H9 (cell line): Measurements from ENCODE around the gene POP4. TPM values are rescaled to one million over a fixed set of nuclear protein-coding genes. Genes with fewer than 3 reads are reported as not detected.

Experiments used
- DNase-seq: peaks from one replicate; pipeline ENCODE4 v3.0.0-alpha.2; 2017
- H2AFZ ChIP-seq: one replicate; pipeline ENCODE4 v1.6.1; 2013; ENCODE audit warnings: mild to moderate bottlenecking, low read length, control low read depth, moderate library complexity
- H2AK5ac ChIP-seq: 2 replicates; pipeline ENCODE4 v1.6.1; 2013; ENCODE audit warnings: low read length, control low read depth, mixed read lengths; ENCODE audit not compliant: insufficient read length
- H2BK120ac ChIP-seq: one replicate; pipeline ENCODE4 v1.6.1; 2013; ENCODE audit warnings: low read depth, mild to moderate bottlenecking, low read length, control low read depth, inconsistent platforms; ENCODE audit not compliant: poor library complexity, severe bottlenecking
- H2BK12ac ChIP-seq: 2 replicates; pipeline ENCODE4 v1.6.1; 2013; ENCODE audit warnings: low read length, control low read depth, mixed read lengths, low read depth; ENCODE audit not compliant: insufficient read length
- H2BK15ac ChIP-seq: 2 replicates; pipeline ENCODE4 v1.6.1; 2013; ENCODE audit warnings: low read depth, low read length, control low read depth
- H2BK20ac ChIP-seq: one replicate; pipeline ENCODE4 v1.6.1; 2013; ENCODE audit warnings: low read depth, mild to moderate bottlenecking, low read length, control low read depth, inconsistent platforms; ENCODE audit not compliant: poor library complexity, severe bottlenecking
- H2BK5ac ChIP-seq: 2 replicates; pipeline ENCODE4 v1.6.1; 2013; ENCODE audit warnings: low read length, control low read depth, mixed read lengths; ENCODE audit not compliant: insufficient read length
- H3K14ac ChIP-seq: 2 replicates; pipeline ENCODE4 v1.6.1; 2013; ENCODE audit warnings: low read length, control low read depth; ENCODE audit not compliant: insufficient read depth
- H3K18ac ChIP-seq: 2 replicates; pipeline ENCODE4 v1.6.1; 2013; ENCODE audit warnings: low read depth, mild to moderate bottlenecking, mixed read lengths, low read length, control low read depth; ENCODE audit not compliant: insufficient read length
- H3K23ac ChIP-seq: 2 replicates; pipeline ENCODE4 v1.6.1; 2013; ENCODE audit warnings: low read length, control low read depth, mixed read lengths, low read depth; ENCODE audit not compliant: insufficient read length
- H3K23me2 ChIP-seq: 2 replicates; pipeline ENCODE4 v1.6.1; 2013; ENCODE audit warnings: low read depth, mild to moderate bottlenecking, mixed read lengths, low read length, control low read depth; ENCODE audit not compliant: insufficient read length, poor library complexity, severe bottlenecking
- H3K27ac ChIP-seq: 2 replicates; pipeline ENCODE4 v1.5.1; 2013; ENCODE audit warnings: low read length, control low read depth, mixed read lengths, low read depth; ENCODE audit not compliant: insufficient read length
- H3K27me3 ChIP-seq: 2 replicates; pipeline ENCODE4 v1.6.1; 2013; ENCODE audit warnings: low read length, control low read depth, inconsistent platforms; ENCODE audit not compliant: insufficient read depth
- H3K4ac ChIP-seq: 2 replicates; pipeline ENCODE4 v1.6.1; 2013; ENCODE audit warnings: low read depth, mild to moderate bottlenecking, control low read depth, inconsistent platforms, low read length, moderate library complexity
- H3K4me1 ChIP-seq: 2 replicates; pipeline ENCODE4 v1.6.1; 2013; ENCODE audit warnings: low read length, control low read depth, inconsistent platforms; ENCODE audit not compliant: insufficient read depth
- H3K4me2 ChIP-seq: 2 replicates; pipeline ENCODE4 v1.6.1; 2013; ENCODE audit warnings: low read length, control low read depth, mixed read lengths; ENCODE audit not compliant: insufficient read length, insufficient read depth
- H3K56ac ChIP-seq: 2 replicates; pipeline ENCODE4 v1.6.1; 2013; ENCODE audit warnings: low read depth, mild to moderate bottlenecking, mixed read lengths, low read length, control low read depth; ENCODE audit not compliant: insufficient read length
- H3K79me1 ChIP-seq: 2 replicates; pipeline ENCODE4 v1.6.1; 2013; ENCODE audit warnings: low read depth, mild to moderate bottlenecking, moderate library complexity, low read length, control low read depth, inconsistent platforms; ENCODE audit not compliant: insufficient read depth, poor library complexity, severe bottlenecking
- H3K79me2 ChIP-seq: 2 replicates; pipeline ENCODE4 v1.6.1; 2013; ENCODE audit warnings: low read length, control low read depth, inconsistent platforms; ENCODE audit not compliant: insufficient read depth
- H3K9ac ChIP-seq: 2 replicates; pipeline ENCODE4 v1.6.1; 2013; ENCODE audit warnings: low read length, control low read depth, mixed read lengths; ENCODE audit not compliant: insufficient read length; ENCODE audit errors: extremely low read depth
- H3K9me3 ChIP-seq: one replicate; pipeline ENCODE4 v1.6.1; 2013; ENCODE audit warnings: low read depth, low read length, inconsistent platforms; ENCODE audit not compliant: control insufficient read depth
- H3T11ph ChIP-seq: one replicate; pipeline ENCODE4 v1.6.1; 2013; ENCODE audit warnings: mild to moderate bottlenecking, low read length, control low read depth, inconsistent platforms
- H4K20me1 ChIP-seq: one replicate; pipeline ENCODE4 v1.6.1; 2013; ENCODE audit not compliant: control insufficient read depth, insufficient read length, insufficient read depth
- H4K5ac ChIP-seq: 2 replicates; pipeline ENCODE4 v1.6.1; 2013; ENCODE audit warnings: low read depth, mild to moderate bottlenecking, mixed read lengths, low read length, control low read depth; ENCODE audit not compliant: insufficient read length
- H4K8ac ChIP-seq: replicated peaks from 2 replicates; pipeline ENCODE4 v1.6.1; 2013; ENCODE audit warnings: low read length, control low read depth, mixed read lengths, low read depth; ENCODE audit not compliant: insufficient read length
- H4K91ac ChIP-seq: 2 replicates; pipeline ENCODE4 v1.6.1; 2013; ENCODE audit warnings: low read depth, mild to moderate bottlenecking, moderate library complexity, mixed read lengths, low read length, control low read depth; ENCODE audit not compliant: insufficient read length
- H3K27ac Mint-ChIP-seq, 3 experiments: 2 replicates in 2 of 3; 3 replicates in 1 of 3; pipeline ENCODE4 v1.8.0; 2020 to 2021; ENCODE audit warnings: mixed read lengths in 3 of 3, mild to moderate bottlenecking in 1 of 3, moderate library complexity in 1 of 3
- H3K27me3 Mint-ChIP-seq: 2 replicates; pipeline ENCODE4 v1.8.0; 2021; ENCODE audit warnings: low read depth, mild to moderate bottlenecking, moderate library complexity, mixed read lengths
- H3K36me3 Mint-ChIP-seq, 3 experiments: 2 replicates in 2 of 3; 3 replicates in 1 of 3; pipeline ENCODE4 v1.8.0; 2020 to 2021; ENCODE audit warnings: low read depth in 3 of 3, mixed read lengths in 3 of 3; ENCODE audit not compliant: insufficient read depth in 1 of 3
- H3K4me1 Mint-ChIP-seq, 2 experiments: 2 replicates each; pipeline ENCODE4 v1.8.0; 2020; ENCODE audit warnings: mixed read lengths in 2 of 2
- H3K4me3 Mint-ChIP-seq, 2 experiments: 2 replicates in 1 of 2; 3 replicates in 1 of 2; pipeline ENCODE4 v1.8.0; 2020 to 2021; ENCODE audit warnings: mild to moderate bottlenecking in 2 of 2, mixed read lengths in 2 of 2, moderate library complexity in 1 of 2
- H3K9me3 Mint-ChIP-seq, 2 experiments: 2 replicates in 1 of 2; 3 replicates in 1 of 2; pipeline ENCODE4 v1.8.0; 2020; ENCODE audit warnings: mild to moderate bottlenecking in 2 of 2, mixed read lengths in 2 of 2, moderate library complexity in 1 of 2
- WGBS: extraction: QIAGEN DNeasy Blood & Tissue Kit; methylation state at CpG from one replicate; pipeline ENCODE4 v1.1.7; 2013; ENCODE audit warnings: missing lambda C conversion rate, low lambda C conversion rate, mixed read lengths; ENCODE audit not compliant: insufficient read length; ENCODE audit errors: extremely low coverage; 5-methylcytosine and 5-hydroxymethylcytosine counted together
- total RNA-seq: library from RNA; stranded (reverse); gene quantifications from 2 replicates; pipeline ENCODE4 v1.2.1, GENCODE V29; 2021
- TF ChIP-seq, protein P1 (sequence below): fragments of 200-600 bp; sonication (generic); conservative IDR thresholded peaks from 3 replicates; pipeline ENCODE4 v1.8.0; 2021; ENCODE audit warnings: antibody characterized with exemption, mild to moderate bottlenecking

Gene POP4
- total RNA-seq, 1 experiment from 2014 or later = 51.4 TPM

DNA sequence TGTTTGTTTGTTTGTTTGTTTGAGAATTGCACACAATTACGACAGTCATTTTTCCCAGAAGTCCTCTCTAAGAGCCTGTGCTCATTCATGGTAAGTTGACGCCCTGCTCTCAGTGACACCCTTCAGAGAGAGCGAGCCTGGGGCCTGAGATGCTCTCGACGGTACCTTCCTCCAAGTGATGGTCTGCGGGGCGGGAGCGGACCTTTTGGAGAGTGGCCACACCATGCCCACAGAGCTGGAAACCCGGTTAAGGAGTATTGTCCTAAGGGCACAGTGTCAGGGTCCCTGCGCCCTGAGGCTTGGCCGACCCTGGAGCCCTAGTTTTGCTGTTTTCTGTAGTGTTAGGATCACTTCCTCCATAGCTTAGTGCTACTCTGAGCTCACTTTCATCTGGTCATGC lies 3.6 kb downstream of the POP4 start:
- H3K56ac ChIP-seq = no peak overlapping the region
- H3K23ac ChIP-seq = no peak overlapping the region
- TF ChIP-seq, protein P1, sequence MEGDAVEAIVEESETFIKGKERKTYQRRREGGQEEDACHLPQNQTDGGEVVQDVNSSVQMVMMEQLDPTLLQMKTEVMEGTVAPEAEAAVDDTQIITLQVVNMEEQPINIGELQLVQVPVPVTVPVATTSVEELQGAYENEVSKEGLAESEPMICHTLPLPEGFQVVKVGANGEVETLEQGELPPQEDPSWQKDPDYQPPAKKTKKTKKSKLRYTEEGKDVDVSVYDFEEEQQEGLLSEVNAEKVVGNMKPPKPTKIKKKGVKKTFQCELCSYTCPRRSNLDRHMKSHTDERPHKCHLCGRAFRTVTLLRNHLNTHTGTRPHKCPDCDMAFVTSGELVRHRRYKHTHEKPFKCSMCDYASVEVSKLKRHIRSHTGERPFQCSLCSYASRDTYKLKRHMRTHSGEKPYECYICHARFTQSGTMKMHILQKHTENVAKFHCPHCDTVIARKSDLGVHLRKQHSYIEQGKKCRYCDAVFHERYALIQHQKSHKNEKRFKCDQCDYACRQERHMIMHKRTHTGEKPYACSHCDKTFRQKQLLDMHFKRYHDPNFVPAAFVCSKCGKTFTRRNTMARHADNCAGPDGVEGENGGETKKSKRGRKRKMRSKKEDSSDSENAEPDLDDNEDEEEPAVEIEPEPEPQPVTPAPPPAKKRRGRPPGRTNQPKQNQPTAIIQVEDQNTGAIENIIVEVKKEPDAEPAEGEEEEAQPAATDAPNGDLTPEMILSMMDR = no peak
- H3K23me2 ChIP-seq = peaks cover 5% of the 10 kb centered on the region
- no peak overlapping the region for H3K4me2 ChIP-seq
- no peak overlapping the region for H2BK5ac ChIP-seq
- no peak overlapping the region for H3K4ac ChIP-seq
- H3K79me2 ChIP-seq = no peaks in the 10 kb centered on the region
- H3K9ac ChIP-seq = no peak overlapping the region
- H3K4me3 Mint-ChIP-seq = no peak overlapping the region
- H2BK20ac ChIP-seq = no peak overlapping the region
- no CpG with 5 or more reads among the region's 11 CpGs for WGBS
- H2BK12ac ChIP-seq = no peak overlapping the region
- H2BK15ac ChIP-seq = no peak overlapping the region
- H3K18ac ChIP-seq = no peak overlapping the region
- H2BK120ac ChIP-seq = no peak overlapping the region
- no peak overlapping the region for H3K27ac Mint-ChIP-seq
- no peak overlapping the region for H4K5ac ChIP-seq
- no peak overlapping the region for H3T11ph ChIP-seq
- no peaks in the 10 kb centered on the region for H3K27me3 ChIP-seq
- no peaks in the 10 kb centered on the region for H3K4me1 ChIP-seq
- peaks cover 0 to 2% of the 10 kb centered on the region in 2 experiments; a peak in 1 of 5 replicates for H3K9me3 Mint-ChIP-seq
- H3K4me1 Mint-ChIP-seq = peaks cover 9 to 12% of the 10 kb centered on the region in 2 experiments
- no peak for DNase-seq
- H3K14ac ChIP-seq = no peak overlapping the region
- H3K36me3 Mint-ChIP-seq = peaks cover 12 to 49% (median 36%) of the 10 kb centered on the region in 3 experiments; a peak in 6 of 7 replicates
- H4K91ac ChIP-seq = no peak overlapping the region
- H2AK5ac ChIP-seq = no peak overlapping the region
- no peaks in the 10 kb centered on the region; the same call in 1 of the 2 replicates for H3K27me3 Mint-ChIP-seq
- H4K20me1 ChIP-seq = no peaks in the 10 kb centered on the region
- peaks cover 2% of the 10 kb centered on the region for H3K79me1 ChIP-seq
- no peak overlapping the region for H3K27ac ChIP-seq
- H2AFZ ChIP-seq = no peak overlapping the region
- no peaks in the 10 kb centered on the region for H3K9me3 ChIP-seq
- no peak overlapping the region for H4K8ac ChIP-seq
